Smooth muscle cell (in vitro differentiated cells): ENCODE data around the gene DUS2. TPM values are rescaled to one million over a fixed set of nuclear protein-coding genes. Genes with fewer than 3 reads are reported as not detected.
"Not testable (repeated sequence)": the region's sequence is repeated elsewhere in the genome, so short reads cannot be mapped to it uniquely, and the experiment has no call there.

Source experiments
- DNase-seq: peaks from one replicate; lab custom pipeline; 2025; ENCODE audit not compliant: unreplicated experiment; lab: John Stamatoyannopoulos, UW
- H2AFZ ChIP-seq: fragments of 200-600 bp; sonication (generic); 2 replicates; pipeline ENCODE4 v1.6.0; 2016; ENCODE audit warnings: antibody characterized with exemption, low read depth, mild to moderate bottlenecking
- H3F3A ChIP-seq: fragments of 200-600 bp; sonication (generic); 2 replicates; pipeline ENCODE4 v1.6.0; 2017; ENCODE audit warnings: antibody characterized with exemption, low read depth
- H3K27ac ChIP-seq: fragments of 200-600 bp; sonication (generic); 2 replicates; pipeline ENCODE4 v1.5.1; 2016; ENCODE audit warnings: low read depth, mild to moderate bottlenecking
- H3K27me3 ChIP-seq: fragments of 200-600 bp; sonication (generic); 2 replicates; pipeline ENCODE4 v1.6.1; 2016; ENCODE audit warnings: low read depth, mild to moderate bottlenecking
- H3K36me3 ChIP-seq: fragments of 200-600 bp; sonication (generic); 2 replicates; pipeline ENCODE4 v1.5.1; 2016; ENCODE audit warnings: low read depth
- H3K4me1 ChIP-seq: fragments of 200-600 bp; sonication (generic); 2 replicates; pipeline ENCODE4 v1.5.1; 2016; ENCODE audit warnings: low read depth
- H3K4me2 ChIP-seq: fragments of 200-600 bp; sonication (generic); 2 replicates; pipeline ENCODE4 v1.6.0; 2016; ENCODE audit warnings: mild to moderate bottlenecking
- H3K4me3 ChIP-seq: fragments of 200-600 bp; sonication (generic); 2 replicates; pipeline ENCODE4 v1.5.1; 2016; ENCODE audit warnings: mild to moderate bottlenecking
- H3K79me2 ChIP-seq: fragments of 200-600 bp; sonication (generic); 2 replicates; pipeline ENCODE4 v1.6.0; 2016; ENCODE audit warnings: low read depth, mild to moderate bottlenecking
- H3K9ac ChIP-seq: fragments of 200-600 bp; sonication (generic); 2 replicates; pipeline ENCODE4 v1.6.0; 2016; ENCODE audit warnings: low read depth
- H3K9me3 ChIP-seq: fragments of 200-600 bp; sonication (generic); replicated peaks from 2 replicates; pipeline ENCODE4 v1.5.1; 2016; ENCODE audit warnings: low read depth
- H4K20me1 ChIP-seq: fragments of 200-600 bp; sonication (generic); 2 replicates; pipeline ENCODE4 v1.6.0; 2016; ENCODE audit warnings: low read depth
- CTCF ChIP-seq: fragments of 200-600 bp; sonication (generic); IDR thresholded peaks from 2 replicates; pipeline ENCODE4 v1.5.1; 2017; ENCODE audit warnings: borderline replicate concordance, mild to moderate bottlenecking, antibody characterized with exemption; ENCODE audit not compliant: insufficient read depth, poor library complexity, severe bottlenecking
- WGBS: methylation state at CpG from one replicate; pipeline ENCODE4 v1.1.7; 2016; ENCODE audit warnings: low lambda C conversion rate; 5-methylcytosine and 5-hydroxymethylcytosine counted together
- polyA plus RNA-seq: library from polyadenylated mRNA; unstranded; fragments of >200 nt; fragmentation: Nextera tagmentation; extraction: Ambion mirVana; gene quantifications from 2 replicates; pipeline ENCODE4 v1.2.1, GENCODE V29; 2016
- total RNA-seq: library from RNA; depleted of rRNA; stranded (reverse); fragments of >200 nt; gene quantifications from 2 replicates; pipeline ENCODE4 v1.2.3, GENCODE V29; 2014

Gene DUS2
- total and polyA plus RNA-seq, 2 experiments from 2014 or later = 12.1 to 23.5 TPM

DNA sequence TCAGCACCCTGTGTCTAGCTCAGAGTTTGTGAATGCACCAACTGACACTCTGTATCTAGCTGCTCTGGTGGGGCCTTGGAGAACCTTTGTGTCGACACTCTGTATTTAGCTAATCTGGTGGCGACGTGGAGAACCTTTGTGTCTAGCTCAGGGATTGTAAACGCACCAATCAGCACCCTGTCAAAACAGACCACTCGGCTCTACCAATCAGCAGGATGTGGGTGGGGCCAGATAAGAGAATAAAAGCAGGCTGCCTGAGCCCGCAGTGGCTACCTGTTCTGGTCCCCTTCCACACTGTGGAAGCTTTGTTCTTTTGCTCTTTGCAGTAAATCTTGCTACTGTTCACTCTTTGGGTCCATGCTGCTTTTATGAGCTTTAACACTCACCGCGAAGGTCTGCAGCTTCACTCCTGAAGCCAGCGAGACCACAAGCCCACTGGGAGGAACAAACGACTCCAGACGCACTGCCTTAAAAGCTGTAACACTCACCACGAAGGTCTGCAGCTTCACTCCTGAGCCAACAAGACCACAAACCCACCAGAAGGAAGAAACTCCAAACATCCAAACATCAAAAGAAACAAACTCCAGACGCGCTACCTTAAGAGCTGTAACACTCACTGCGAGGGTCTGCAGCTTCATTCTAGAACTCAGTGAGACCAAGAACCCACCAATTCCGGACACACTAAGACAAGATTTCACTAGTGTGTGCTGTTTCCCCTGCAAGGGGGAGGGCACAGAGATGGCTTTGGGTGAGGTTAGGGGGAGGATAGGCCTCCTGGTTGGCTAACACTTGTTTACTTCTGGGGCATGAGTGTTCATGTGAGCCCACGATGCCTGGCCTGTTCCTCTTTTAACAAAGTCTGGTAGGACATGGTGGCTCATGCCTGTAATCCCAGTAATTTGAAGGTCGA, 24.1 kb upstream of the DUS2 start, which contains the start of gene DPEP2:
DPEP2 (minus strand) TSS at position 706 of the 910 bp plus-strand sequence. CDS start 6,272 bp downstream, outside the sequence.
- not testable (repeated sequence) for H3K4me2 ChIP-seq, H2AFZ ChIP-seq

DNA sequence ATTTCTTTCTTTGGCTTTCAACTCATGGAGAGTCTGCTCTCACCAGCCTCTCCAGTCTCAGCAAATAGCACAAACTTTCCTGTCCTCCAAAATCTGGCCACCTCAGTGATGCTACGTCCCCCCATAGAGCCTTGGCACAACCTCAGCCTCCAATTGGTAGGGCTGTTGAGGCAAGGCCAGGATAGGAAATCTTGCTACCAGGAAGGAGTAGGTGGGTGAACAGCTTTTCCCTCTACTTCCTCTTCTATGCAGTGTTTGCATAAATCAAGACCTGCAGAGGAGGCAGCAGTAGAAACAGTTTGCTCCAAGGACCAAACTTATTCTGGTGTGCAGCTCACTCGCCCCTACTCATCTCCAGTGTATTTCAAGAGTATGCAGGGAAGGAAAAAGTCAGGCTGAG, 23.1 kb upstream of the DUS2 start:
- Histone ChIP-seq H3K36me3 (no peaks in the 10 kb centered on the region), H3K27me3 (no peaks in the 10 kb centered on the region), H3K9me3 (no peaks in the 10 kb centered on the region), H3K4me2 (no peak overlapping the region), H3K4me1 (no peaks in the 10 kb centered on the region), H3K4me3 (no peak overlapping the region), H4K20me1 (no peaks in the 10 kb centered on the region), H3K9ac (no peak overlapping the region), H3K27ac (no peak overlapping the region), H3K79me2 (no peaks in the 10 kb centered on the region), H2AFZ (no peak overlapping the region), H3F3A (no peaks in the 10 kb centered on the region)
- no peak for TF ChIP-seq CTCF
- DNase-seq = no peak
- 93% methylated on average over 2 of the region's 2 CpGs for WGBS

More for the DNA sequence above, 24.1 kb upstream of the DUS2 start, which contains the start of gene DPEP2:
- not testable (repeated sequence) for H3F3A ChIP-seq, H4K20me1 ChIP-seq, H3K9ac ChIP-seq, H3K4me1 ChIP-seq, H3K27me3 ChIP-seq, H3K36me3 ChIP-seq, H3K79me2 ChIP-seq, H3K27ac ChIP-seq, DNase-seq, H3K4me3 ChIP-seq, H3K9me3 ChIP-seq
- 78% methylated on average over 18 of the region's 18 CpGs for WGBS

DNA sequence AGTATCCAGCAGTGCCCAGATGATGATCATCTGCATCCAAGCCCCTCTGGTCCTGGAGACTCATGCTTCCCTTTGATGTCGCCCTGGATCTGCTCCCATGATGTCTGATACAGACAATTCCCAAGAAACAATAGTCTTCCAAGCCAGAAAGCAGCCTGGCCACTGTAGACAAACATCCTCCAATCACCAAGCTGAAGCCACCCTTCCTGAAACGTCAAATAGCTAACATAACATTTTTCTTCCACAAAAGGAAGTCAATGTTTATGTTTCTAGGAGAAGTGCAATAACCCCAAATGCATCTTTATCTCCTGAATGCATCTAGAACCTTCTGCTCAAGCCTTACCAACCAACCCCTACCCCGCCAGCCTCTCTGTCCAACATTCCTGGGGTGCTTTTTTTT, 22.6 kb upstream of the DUS2 start:
- no peaks in the 10 kb centered on the region for H3K36me3 ChIP-seq
- 69% methylated on average over 3 of the region's 3 CpGs for WGBS
- no peaks in the 10 kb centered on the region for H3F3A ChIP-seq
- no peaks in the 10 kb centered on the region for H3K4me1 ChIP-seq
- no peak for DNase-seq
- no peaks in the 10 kb centered on the region for H4K20me1 ChIP-seq
- H3K4me3 ChIP-seq = no peak overlapping the region
- H2AFZ ChIP-seq = no peak overlapping the region
- H3K9ac ChIP-seq = no peak overlapping the region
- TF ChIP-seq CTCF = no peak
- no peaks in the 10 kb centered on the region for H3K9me3 ChIP-seq
- H3K27ac ChIP-seq = no peak overlapping the region
- no peak overlapping the region for H3K4me2 ChIP-seq
- H3K79me2 ChIP-seq = no peaks in the 10 kb centered on the region
- no peaks in the 10 kb centered on the region for H3K27me3 ChIP-seq

GRCh38 chr16:68003031-68003430, 20.1 kb upstream of the DUS2 start:
- no peaks in the 10 kb centered on the region for H3K79me2 ChIP-seq
- H3F3A ChIP-seq = no peaks in the 10 kb centered on the region
- no peak overlapping the region for H3K4me2 ChIP-seq
- H3K27ac ChIP-seq = no peak overlapping the region
- no peaks in the 10 kb centered on the region for H3K9me3 ChIP-seq
- TF ChIP-seq CTCF = no peak
- no peaks in the 10 kb centered on the region for H3K36me3 ChIP-seq
- no peak overlapping the region for H2AFZ ChIP-seq
- no peaks in the 10 kb centered on the region for H4K20me1 ChIP-seq
- H3K27me3 ChIP-seq = no peaks in the 10 kb centered on the region
- H3K9ac ChIP-seq = no peak overlapping the region
- 85% methylated on average over 4 of the region's 4 CpGs for WGBS
- no peaks in the 10 kb centered on the region for H3K4me1 ChIP-seq
- no peak for DNase-seq
- H3K4me3 ChIP-seq = no peak overlapping the region
